ENCODE results near the gene RFX2.
"Not testable (repeated sequence)": the region's sequence is repeated elsewhere in the genome, so short reads cannot be mapped to it uniquely, and the experiment has no call there.

Gene RFX2

DNA sequence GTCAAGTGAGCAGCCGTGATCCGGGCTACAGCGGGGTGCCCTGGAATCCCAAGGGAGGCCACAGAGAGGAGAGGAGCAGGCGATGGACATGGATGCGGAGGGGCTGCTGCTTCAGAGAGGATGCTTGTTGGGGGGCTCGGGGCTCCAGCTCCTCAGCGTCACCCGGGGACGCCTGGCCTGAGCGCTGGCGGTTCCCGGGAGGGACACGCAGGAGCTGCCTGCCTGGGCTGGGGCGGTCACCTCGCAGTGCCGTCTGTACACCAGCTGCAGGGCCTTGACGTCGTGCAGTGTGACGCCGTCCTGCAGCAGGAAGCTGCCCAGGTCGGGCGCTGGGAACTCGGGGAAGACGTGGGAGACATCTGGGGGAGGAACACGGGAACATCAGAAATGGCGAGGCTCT is 102.4 kb downstream of the RFX2 start:
- DNase-seq: no peak

DNA sequence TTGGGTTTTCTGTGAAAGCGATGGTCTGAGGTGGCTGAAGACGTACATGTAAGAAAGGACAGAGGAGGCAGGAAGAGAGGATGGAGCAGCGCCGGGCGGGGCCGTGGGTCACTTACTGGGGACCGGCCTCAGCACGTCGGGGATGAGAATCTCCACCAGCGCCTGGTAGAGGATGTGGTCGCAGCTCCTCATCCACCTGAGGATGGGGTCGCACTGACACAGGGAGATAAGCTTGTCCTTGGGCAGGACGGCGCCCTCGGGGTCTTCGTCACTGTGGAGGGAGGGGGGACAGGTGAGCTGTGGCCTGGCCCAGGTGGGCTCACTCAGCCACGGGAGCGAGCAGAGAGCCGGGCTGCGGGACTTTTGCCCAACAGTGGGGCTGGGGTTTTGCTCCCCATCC is 103.4 kb downstream of the RFX2 start:
- no peak for DNase-seq

DNA sequence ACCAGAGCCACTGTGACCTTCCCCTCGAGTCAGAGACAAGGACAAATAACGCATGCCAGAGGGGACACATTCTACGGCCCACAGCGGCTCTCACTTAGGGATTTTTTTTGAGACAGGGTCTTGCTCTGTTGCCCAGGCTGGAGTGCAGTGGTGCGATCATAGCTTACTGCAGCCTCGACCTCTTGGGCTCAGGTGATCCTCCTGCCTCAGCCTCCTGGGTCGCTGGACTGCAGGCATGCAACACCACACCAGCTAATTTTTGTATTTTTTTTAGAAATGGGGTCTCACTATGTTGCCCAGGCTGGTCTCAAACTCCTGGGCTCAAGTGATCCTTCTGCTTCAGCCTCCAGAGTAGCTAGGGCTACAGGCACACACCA is 104.2 kb downstream of the RFX2 start:
- DNase-seq: not testable (repeated sequence)

DNA sequence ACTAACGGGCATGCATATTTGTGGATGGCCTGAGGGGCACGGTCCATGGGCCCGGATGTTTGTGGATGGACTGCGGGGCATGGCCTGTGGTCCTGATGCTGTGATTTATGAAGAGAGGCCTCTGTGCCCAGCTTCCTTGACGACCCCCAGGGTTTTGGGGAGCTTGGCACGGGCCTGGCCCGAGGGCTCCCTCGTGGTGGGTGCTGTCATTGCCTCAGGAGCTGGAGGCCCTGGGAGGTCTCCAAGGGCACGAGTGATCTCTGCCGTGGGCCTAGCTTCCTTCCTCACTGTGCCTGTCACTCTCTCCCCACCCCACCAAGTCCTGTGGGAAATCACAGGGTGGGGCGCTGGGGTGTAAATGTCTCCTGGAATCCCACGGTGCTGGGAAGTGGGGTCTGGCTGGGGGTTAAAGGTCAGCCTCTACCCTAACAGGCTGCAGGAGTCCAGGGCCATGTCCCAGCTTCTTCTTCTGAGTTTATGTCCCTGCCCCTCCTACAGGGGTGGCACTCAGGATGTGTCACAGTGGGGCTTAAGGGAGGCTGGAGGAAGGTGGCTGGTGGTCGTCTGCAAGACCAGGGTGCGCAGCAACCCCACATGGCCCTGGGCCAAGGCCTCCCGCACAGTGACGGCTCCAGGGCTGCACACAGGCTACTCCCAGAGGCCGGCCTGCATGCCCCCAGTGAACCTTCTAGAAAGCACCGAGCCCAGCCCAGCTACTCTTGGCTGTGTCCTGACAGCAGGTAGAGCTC is 104.8 kb downstream of the RFX2 start:
- no peak for DNase-seq

DNA sequence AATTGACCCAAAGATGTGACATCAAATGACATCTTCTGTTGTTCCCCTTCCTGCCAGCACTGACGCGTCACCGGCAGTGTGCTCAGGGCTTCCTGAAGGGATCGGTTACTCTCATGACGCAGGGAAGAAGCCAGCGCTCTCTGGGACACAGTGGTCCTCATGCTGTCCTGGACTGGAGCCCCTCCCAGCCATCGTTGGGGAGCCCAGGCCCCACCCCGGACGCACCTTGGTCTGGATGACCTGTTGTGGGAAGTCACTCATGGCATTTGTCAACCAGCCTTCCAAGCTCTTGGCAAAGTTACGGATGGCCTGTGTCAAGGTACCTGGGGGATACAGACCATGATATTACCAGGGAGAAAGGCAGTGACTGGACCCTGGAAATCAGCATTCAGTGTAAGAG is 106.3 kb downstream of the RFX2 start:
- DNase-seq: no peak

DNA sequence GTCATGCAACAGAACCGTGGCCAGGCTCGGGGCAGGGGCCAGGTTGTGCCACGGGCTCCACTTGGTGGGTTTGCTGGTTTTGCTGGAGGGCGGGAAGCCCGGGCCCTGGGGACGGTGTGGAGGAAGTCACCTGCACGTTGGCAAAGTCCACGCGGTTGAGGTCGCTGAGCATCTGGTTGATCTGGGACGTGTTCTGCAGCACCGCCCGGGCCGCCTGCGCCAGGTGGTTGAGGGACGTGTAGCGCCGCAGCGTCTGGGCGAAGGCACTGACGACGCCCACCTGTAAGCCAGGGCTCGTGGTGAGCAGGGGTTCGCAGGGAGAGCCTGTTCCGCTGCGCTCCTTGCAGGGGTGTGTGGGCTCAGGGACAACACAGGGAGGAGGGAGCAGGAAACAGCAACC is 107.7 kb downstream of the RFX2 start:
- no peak for DNase-seq

DNA sequence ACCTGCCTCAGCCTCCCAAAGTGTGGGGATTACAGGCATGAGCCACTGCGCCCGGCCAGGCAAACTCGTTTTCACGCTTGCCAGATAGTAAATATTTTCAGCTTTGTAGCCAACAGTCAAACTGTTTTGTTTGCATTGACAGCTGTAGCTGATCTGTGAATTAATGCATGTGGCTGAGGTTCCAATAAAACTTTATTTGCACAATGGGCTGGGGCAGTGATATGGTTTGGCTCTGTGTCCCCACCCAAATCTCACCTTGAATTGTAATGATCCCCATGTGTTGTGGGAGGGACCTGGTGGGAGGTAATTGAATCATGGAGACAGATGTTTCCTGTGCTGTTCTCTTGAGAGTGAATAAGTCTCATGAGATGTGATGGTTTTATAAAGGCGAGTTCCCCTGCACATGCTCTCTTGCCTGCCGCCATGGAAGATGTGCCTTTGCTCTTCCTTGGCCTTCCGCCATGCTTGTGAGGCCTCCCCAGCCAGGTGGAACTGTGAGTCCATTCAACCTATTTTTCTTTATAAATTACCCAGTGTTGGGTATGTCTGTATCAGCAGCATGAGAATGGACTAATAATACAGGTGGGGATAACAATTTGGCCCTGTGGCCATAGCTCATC is 110.0 kb downstream of the RFX2 start:
- no peak for DNase-seq

DNA sequence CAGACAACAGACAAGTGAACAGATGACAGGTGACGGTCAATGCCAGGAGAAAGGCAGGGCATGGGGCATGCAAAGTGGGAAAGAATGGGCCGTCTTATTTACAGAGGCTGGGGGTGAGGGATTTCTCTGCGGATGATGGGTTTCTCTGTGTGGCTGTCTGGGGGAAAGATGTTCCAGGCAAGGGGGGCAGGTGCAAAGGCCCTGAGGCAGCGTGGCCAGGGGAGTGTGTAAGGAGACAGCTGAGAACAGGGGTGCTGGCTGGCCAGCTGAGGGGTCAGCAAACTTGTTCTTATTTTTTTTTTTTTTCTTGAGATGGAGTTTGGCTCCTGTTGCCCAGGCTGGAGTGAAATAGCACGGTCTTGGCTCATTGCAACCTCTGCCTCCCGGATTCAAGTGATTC is 110.6 kb downstream of the RFX2 start:
- no peak for DNase-seq

DNA sequence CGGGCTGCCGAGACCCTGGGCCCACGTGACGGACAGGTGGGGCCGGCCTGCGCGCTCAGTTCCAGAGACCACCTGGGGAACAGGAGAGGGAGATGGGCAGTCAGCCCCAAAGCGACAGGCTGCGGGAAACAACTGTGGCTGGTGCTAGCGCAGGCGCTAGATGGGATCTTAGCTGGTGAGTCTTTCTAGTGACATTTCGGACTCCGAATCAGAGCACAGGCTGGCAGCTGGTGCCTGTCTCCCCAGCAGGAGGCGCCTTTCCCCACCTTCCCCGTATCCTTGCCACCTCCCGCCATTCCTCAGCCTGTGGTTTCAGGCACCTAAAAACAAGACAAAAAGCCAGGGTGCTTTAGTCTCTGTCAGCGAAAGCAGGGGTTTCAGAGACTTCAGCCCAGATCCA is 112.9 kb downstream of the RFX2 start:
- DNase-seq: no peak

DNA sequence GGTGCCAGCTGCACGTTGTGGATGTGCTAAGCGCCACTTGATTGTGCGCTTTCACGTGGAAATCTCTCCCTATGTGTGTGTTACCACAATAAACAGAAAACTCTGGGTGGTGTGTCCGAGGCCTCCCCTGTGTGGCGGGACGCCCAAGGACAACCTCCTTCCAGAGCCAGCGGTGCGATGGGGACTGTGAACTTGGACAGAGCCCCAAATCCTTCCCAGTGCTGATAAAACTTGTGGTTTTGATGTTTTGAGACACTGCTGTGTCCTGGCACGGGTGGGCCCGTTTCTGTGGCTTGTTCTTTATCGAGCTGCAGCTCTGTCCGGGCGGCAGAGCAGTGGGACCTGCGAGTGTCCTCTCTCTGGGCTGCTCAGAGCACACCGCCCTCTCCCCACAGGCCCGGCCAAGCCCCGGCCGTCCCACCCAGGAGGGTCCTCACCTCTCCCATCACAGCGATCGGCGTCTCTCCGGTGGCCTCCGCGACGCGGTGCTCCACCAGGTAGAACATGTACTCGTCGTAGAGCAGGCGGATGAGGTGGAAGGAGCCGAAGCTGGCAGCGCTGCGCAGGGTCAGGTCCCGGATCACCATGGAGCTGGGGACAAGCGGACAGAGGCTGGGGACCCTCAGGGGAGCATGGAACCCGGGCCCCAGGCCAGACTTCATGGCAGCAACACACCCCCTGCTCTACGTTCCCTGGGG is 113.5 kb downstream of the RFX2 start:
- DNase-seq: no peak

DNA sequence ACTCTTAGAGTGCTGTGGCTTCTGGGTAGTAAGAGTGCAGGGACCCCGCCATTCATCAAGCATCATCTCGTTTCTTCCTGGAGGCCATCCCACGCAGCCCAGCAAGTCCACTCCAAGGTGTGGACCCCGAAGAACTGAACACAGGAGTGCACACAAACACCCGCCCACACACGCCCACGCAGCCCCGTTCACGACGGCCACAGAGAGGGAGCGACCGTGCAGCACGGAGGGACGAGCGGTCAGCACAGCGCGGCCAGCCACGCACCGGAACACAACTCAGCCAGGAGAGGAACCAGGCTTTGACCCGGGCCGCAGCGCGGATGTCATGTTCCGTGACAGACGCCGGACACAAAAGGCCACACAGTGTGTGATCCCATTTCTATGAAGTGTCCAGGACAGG is 114.2 kb downstream of the RFX2 start:
- no peak for DNase-seq

DNA sequence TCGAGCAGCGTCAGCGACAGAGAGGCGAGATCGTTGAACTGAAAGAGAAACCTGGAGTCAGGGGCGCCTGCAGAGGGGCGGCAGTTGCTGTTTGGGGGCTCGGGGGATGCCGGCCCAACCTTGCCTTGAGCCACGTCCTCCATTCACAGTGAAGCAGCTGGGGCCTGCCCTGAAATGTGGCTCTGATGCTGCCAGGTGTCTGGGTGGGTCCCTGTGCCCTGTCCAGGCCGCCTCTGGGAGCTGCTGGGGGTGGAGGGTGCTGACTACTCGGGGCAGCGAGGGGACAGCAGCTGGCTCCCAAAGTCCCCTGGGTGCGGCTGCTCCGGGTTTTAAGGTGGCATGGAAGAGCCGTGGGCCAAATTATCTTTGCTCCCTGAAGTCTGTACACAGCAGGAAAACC is 114.7 kb downstream of the RFX2 start:
- DNase-seq: no peak

DNA sequence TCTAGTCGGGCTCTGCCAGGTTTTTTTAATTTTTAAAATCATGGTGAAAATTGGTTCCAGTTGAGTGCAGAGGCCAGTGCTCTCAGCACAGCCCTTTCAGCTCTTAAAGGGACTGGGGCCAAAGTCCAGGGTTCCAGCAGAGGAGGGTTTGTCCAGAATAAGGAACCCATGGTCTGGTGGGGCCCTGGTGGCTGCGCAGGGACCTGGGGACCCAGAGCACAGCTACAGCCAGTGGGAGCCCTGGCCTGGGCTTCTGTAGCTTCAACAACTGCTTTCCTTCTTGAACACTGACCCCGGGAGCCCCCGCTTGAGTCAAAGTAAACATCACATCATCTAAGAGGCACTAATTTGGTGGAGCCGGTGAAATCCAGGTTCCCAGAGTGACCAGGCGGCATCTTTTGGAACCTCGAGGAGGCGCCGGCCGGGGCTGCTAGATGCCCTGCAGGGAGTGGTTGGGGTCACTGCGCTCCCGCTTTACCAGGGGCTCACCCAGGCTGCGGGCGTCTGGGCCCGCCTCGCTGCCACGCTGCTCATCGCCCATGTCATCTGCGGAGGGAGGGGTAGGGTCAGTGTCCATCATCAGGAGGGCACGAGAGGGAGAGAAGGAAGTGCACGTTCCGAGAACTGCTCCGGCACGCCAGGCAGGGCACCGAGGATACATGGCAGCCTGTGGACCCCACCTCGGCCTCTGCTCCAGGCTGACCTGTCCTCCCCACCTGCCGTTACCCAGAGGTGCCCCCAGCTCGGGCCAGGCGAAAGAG is 115.7 kb downstream of the RFX2 start:
- DNase-seq: no peak

DNA sequence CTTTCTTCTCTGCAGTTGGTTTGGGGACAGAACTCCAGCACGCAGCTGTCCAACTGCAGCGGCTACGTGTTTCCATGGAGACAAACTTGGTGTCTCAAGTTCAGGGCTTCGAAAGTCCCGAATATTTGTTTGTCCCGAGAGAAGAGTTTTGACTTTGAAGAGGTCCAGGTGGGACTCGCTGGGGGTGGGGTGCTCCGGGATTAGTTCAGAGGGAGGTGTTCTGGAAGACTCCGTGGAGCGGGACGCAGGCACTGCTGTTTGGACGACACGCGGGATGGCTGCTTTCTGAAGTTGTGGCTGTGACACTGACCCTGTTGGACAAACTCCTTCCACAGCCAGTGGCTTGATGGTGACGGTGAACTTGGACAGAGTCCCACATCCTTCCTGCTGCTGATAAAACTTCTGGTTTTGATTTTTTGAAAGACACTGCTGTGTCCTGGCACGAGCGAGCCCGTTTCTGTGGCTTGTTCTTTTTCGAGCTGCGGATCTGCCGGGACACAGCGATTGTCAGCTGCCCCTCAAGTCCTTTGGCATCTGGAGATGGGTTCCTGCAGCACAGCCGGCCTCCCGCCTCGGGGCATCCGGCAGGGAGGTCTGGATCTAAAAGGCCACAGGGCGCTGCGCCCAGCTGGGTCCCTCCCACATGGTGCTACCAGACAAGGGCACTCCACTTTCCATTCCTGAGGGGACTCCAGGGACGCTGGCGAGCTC is 116.5 kb downstream of the RFX2 start:
- DNase-seq: no peak

DNA sequence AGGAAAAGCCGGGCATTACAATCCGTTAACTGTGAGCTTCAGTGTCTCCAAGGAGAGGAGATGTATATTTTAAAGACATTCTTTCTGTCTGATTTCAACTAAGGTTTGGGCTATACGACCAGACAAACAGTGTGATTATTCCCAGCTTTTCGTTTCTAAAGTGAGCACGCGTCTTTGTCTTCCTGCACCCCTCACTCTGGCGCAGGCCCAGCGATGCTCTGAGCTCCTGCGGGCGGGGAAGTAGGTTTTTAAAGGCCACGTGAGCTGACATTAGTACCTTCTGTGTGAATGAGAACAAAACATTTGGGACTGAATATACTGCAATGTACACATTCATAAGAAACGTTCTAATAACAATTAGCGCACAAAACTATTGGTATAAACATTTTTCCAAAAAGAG is 117.1 kb downstream of the RFX2 start:
- DNase-seq: no peak

DNA sequence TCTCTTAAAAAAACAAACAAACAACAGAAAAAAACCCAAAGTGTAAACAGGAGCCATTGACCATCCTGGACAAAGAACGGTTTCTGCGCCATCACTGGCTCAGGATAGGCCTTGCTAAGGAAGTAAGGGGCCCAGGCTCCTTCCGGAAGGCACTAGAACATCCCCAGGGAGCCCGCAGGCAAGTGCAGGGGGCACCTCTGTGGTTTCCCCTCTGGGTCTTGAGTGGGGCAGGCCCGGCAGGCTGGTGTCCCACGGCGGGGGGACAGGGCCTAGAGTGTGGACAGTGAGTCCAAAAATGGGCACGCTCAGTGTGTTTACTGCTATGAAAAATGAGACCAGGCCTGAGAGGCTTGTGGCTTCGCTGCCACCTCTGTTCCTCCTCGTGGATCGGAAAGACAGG is 117.5 kb downstream of the RFX2 start:
- no peak for DNase-seq

DNA sequence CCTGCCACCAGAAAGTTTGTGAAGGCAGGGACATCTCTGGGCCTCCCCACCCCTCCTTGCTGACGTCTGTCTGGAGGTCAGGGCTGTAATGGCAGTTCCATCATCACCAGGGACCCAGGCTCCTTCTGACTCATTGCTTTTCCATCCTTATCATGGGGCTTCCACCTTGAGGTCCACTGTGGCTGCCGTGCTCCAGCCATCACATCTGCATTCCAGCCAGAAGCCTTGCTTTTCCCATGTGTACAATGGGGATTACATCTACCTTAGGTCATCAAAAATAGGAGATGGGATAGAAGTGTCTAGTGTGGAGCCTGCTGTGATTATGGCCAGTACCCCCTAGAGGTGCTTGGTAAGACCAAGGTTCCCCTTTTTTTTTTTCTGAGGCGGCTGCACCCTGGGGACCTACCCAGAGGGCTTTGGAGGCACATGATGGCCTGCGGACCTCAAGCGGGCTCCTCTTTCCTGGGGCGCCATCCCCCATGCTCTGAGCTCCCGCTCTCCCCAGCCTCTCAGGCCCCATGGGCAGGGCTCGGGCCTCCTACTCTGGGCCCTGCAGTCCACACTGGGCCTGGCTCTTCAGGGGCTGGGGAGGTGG is 119.0 kb downstream of the RFX2 start:
- no peak for DNase-seq

DNA sequence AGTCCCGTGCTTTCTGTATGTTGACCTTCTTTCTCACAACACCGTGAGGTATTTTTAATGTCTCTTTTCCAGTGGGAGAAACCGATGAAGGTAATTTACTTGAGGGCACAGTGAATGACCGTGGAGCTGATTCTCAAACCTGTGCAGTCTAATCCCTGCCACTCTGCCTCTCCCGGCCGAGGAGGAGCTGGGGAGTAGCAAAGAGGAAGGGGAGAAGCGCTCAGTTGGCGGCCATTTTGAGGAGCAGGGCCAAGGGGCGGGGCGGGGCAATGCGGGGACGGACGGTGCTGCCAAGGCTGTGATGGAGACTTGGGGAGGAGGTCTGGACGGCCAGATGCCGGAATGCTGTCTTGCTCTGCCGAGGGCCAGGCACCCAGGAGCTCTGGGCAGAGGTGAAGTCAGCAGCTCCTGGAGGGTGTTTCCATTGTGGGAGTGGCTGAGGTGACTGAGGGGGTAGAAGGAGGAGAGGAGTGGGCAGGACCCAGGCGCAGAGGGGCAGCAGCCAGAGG is 120.0 kb downstream of the RFX2 start:
- no peak for DNase-seq

DNA sequence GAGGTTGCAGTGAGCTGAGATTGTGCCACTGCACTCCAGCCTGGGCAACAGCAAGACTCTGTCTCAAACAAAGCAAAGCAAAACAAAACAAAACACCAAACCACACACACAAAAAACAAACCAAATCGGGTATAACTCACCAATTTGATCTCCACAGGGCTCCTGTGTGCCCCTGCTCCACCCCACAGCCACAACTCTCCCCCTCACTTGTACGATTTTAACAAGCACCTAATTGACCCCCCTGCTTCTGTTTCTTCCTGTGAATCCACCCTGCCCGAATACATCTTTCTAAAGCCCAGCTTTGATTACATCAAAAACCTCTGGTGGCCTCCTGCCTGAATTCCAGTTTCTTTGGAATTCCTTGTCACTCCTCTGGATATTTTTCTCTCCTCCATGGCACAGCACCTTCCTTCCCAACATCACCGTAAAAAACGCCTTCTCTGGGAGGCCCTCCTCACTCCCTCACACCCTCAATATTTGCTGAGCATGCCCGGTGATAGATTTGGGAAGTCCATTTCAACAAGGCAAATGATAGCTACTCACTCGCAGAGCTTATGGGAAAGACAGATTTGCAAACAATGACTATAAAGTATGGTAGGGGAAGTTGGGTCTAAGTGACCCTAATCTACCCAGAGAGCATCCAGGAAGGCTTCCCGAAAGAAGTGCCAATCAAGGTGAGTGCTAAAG is 120.8 kb downstream of the RFX2 start:
- DNase-seq: no peak

DNA sequence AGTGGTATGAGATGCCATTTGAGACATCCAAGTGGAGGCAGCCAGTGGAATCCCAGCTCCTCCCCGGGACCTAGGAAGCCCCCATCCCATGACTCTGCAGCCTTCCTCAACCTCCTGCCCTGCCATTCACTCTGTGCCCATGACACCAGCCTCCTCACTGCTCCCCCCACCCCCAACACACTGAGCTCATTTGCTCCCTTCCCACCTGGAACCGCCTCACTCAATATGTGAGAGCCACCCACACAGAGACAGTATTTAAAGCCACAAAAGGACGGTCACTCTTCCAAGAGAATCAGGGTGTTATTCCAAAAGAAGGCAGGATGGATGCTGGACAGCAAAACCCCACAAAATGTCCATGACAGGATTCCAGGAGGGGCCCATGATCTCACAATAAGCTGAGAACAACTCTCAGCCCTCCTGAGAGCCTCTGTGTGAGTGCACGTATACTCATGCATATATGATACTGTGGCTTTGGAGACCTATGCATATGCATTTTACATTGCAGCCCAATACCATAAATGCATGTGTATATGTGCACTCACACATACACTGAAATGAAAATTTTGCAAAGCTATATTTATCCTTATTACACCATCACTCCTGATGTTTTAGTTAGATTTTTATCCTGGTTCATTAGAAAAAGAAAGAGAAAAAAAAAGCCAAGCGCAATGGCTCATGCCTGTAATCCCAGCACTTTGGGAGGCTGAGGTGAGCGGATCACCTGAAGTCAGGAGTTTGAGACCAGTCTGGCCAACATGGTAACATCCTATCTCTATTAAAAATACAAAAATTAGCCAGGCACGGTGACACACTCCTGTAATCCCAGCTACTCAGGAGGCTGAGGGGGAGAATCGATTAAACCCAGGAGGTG is 121.5 kb downstream of the RFX2 start:
- no peak for DNase-seq
